ENCODE data around the gene GTPBP1.

Gene GTPBP1

GRCh38 chr22:38742176-38742942 lies 36.6 kb downstream of the GTPBP1 start:
- no peak for DNase-seq

- no peak for DNase-seq
These were observed 39.2 kb downstream of the GTPBP1 start for GRCh38 chr22:38744981-38745380.

GRCh38 chr22:38745676-38746460 lies 40.1 kb downstream of the GTPBP1 start:
- DNase-seq = no peak

DNA sequence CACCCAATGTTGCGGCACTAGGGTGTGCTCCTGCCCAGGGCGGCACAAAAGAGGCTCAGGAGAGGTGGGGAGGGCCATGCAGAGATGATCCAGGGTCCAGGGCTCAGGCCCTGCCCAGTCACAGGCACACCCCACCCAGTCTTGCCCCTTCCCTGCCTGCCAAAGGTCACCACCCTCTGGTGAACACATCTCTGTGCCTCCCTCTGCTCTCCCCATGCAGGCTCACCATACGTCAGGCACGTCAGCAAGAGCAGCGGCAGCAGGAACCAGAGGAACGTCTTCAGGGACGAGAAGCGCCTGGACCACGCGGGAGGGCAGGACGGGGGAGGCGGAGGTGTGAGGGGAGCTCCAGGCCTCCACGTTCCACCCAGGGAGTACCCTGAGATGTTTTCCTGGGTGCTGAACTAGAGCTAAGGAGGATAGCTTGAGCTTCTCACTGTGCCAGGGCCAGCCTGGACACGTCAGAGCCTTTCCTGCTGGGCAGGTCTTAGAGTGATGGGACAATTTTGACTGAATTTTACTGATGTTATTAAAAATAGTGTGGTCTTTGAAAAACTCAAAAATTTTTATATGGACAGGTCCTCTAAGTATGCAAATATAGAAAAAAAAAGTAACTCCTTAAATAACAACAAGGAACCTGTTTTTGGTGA lies 42.9 kb downstream of the GTPBP1 start:
- no peak for DNase-seq

- no peak for DNase-seq
These were observed 44.4 kb downstream of the GTPBP1 start for GRCh38 chr22:38750104-38750503.

- DNase-seq = no peak
These were observed 44.9 kb downstream of the GTPBP1 start for GRCh38 chr22:38750638-38751037.

GRCh38 chr22:38751066-38751421 lies 45.3 kb downstream of the GTPBP1 start:
- no peak for DNase-seq

DNA sequence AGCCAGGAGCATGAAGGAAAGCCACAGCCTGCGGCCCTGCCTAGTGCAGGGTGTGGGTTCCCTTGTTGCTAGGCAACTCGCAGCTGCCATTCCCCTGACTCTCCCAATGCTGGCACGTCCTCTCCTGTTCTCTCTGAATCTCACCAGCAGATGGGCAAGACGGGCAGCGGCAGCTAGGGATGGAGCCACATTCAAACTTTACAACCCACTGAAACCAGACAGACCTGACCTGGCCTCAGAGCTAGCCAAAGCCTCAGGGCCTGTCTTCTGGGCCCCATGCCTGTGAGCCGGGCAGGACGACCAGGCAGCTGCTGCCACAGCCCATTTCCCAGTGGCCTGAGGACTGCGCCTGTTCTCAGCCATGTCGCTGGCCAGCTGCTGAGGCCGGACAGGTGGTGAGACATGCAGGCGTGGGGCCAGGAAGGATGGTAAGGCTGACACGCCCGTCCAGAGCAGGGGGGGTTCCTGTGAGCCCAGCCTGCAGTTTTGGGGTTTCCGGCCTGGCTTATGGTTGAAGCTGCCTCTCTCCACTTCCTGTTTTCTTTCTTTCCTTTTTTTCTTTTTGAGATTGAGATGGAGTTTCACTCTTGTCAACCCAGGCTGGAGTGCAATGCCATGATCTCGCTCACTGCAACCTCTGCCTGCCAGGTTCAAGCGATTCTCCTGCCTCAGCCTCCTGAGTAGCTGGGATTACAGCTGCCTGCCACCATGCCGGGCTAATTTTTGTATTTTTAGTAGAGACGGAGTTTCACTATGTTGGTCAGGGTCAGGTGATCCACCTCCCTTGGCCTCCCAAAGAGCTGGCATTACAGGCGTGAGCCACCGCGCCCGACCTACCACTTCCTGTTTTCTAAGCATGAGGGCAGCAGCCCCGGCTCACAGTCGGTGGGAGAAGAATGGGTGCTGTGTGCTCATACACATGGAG lies 45.9 kb downstream of the GTPBP1 start:
- DNase-seq = peak; percentile 94

DNA sequence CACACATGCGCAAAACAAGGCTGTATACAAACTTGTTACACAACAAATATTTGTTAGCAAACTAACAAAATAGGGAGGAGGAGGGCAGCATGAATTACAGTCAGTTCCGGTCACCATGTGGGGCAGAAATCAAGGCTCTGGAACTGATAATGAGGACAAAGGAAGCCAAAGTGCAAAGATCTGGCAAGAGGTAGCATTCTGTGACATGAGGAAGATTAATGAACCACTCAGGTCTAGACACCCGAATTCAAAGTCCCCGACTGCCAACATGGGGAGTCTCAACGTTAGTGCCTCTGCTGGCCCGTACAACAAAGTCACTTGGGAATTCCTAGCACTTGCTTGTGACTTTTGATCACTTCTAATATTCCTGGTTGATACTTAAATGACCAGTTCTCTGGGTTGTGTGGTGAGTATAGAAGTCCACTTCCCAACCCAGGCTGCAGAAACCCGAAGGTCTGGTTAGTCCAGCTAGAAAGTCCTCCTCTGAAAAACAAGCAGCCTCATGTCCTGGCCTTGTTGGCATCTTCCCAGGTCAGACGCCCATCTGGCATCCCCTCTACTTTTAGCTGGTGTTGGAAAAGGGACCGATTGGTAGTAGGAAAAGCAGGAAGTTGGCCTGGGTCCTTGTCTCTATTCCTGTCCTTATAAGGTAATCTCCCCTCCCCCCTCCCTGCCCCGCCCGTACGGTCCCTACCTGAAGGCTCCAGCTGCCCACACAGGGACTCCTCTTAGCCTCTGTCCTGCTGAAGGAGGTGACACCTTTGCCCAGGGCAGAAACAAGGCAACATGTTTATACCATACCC lies 48.4 kb downstream of the GTPBP1 start:
- peak; percentile 61 for DNase-seq

DNA sequence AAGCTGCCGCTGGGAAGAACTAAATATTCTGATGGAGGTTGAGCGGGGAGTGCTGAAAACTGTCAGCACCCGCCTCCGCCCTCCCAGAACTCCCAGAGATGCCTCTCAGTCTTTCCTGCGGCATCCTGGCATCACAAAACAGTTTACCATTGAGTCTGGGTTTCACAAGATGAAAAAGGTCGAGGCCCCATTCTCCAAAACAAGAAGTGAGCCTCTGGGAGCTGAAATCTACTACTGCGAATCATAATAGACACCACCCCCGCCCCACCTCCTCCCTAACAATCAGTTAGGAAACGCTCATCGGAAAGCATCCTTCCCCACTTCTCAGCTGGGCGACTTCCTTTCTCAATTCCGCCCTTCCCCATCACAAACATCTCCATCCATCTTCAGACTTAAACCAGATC lies 49.0 kb downstream of the GTPBP1 start:
- peak; percentile 49 for DNase-seq

DNA sequence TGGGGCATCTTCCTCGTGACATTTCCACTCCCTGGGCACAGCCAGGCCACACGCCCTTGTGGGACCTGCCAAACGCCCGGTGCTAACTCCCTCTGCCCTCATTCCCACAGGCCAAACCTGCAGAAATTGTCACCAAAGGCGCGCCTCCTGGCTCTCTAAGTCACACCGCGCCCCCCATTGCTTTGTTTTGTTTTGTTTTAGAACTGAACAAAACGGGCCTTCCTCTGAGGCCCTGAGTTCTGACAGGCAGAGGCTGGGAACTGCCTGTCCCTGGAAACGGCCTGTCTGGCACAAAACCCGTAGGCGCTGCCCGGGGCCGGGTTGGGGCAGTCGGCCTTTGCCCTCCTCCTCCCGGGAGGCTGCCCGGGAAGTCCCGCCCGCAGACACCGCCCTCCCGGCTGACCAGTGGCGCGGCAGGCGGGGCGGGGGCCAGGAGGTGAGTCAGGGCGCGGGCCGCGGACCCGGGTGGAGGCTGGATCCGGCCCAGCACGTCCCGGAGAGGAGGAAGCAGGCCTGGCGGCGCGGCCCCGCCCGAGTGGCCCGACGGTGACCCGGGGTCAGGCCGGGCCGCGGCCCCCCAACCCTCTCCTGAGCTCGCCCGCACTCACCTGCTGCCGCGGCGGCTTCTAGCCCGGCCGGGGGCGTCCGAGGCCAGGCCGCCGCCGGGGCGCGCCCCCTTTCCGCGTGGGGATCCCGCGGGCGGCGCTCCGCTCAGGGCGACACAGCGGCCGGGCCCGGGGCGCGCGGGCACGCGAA lies 49.6 kb downstream of the GTPBP1 start:
- peak; percentile 73 for DNase-seq

GRCh38 chr22:38755911-38756532 lies 50.3 kb downstream of the GTPBP1 start, which contains the start of gene SUN2:
TSS of gene SUN2 (minus strand) at chr22:38755998. CDS start at chr22:38752628, 3,370 bp downstream.
- DNase-seq = peak; percentile 90

- DNase-seq = no peak
These were observed 51.1 kb downstream of the GTPBP1 start for GRCh38 chr22:38756711-38757463.

- no peak for DNase-seq
These were observed 51.7 kb downstream of the GTPBP1 start for GRCh38 chr22:38757464-38757757.

DNA sequence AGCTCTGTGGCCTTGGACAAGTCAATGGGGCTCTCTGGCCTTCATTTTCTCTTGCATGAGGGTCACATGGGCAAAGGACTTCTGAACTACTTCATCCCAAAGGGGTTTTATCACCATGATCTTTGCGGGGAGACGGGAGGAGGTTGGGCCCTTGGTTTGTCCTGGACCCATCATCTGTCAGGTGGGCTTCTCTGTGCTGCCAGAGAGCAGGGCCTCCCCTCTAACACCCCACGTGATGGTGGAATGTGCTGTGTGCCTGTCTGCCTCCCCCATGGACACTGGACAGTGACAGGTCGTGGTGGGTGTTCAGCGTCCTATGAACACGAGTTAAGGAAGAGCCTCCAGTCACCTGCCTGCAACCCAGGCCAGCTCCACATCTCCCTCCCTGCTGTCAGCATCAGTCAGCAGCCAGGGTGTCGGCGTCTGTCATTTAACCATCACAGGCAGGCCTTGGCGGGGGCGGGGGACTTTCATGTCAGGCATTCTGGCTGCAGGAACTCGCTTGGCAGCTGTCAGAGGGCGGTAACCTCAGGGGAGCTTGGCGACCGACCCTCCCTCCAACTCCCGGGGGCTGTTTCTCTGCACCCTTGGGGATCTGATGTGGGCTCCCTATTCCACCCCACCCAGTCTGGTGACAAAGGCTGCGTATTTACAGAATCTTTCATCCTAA lies 52.7 kb downstream of the GTPBP1 start:
- DNase-seq = no peak

GRCh38 chr22:38759005-38759404 lies 53.3 kb downstream of the GTPBP1 start:
- DNase-seq = no peak

DNA sequence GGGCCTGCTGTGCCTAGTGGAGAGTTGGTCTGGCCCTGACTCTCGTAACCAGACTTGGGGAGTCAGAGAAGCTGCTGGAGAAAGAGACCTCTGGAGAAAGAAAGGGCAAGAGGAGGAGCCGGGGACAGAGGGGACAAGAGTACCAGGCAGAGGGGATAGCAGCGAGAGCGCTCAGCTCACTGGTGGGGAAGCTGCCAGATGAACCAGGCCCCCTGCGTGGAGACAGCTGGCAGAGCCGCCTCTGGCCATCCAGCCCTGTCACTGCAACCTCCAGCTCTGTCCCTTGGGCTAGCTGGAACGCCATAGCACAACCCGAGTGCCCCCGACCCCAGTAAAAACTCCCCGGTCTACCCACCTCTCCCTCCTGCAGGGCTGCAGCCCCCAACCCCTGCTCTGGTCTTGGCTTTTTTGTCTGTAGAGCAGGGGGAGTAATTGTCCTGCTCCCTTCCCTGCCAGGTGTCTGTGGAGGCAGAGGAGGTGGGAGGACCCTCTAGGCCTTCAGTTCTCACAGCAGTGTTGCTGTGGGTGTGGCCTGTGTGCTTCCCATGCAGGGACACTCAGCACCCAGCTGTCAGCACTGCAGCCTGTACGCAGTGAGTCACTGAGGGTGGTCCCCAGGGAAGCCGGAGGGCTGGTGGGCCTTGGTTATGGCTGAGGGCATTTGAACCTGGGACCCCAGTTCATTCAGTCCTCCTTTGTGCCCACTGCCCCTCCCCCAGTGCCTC lies 54.9 kb downstream of the GTPBP1 start:
- DNase-seq = peak; percentile 47

All from RPMI8226 (cell line).